Gastrocnemius medialis (tissue), 4 donors: Measurements from ENCODE around the gene OR5A1.

Source experiments
- CTCF ChIP-seq, 5 experiments: fragments of 450-650 bp in 3 of 5; fragments of 200-600 bp in 2 of 5; sonication (generic) in 2 of 5; IDR thresholded peaks in 4 of 5; conservative IDR thresholded peaks in 1 of 5; 1 replicate in 4 of 5; 2 replicates in 1 of 5; pipeline ENCODE4 v1.5.1; 2016 to 2019; ENCODE audit warnings: antibody characterized with exemption in 5 of 5, mild to moderate bottlenecking in 3 of 5, moderate library complexity in 3 of 5
- POLR2A ChIP-seq, 2 donors: fragments of 450-650 bp; IDR thresholded peaks; one replicate each; pipeline ENCODE4 v1.6.1; 2017; ENCODE audit warnings: antibody characterized with exemption in 2 of 2, mild to moderate bottlenecking in 2 of 2, moderate library complexity in 2 of 2

- TF ChIP-seq CTCF (IDR thresholded peaks at IDR 0.05 in 4 of 5, conservative IDR thresholded peaks at IDR 0.05 in 1 of 5) = no peak
- no peak for TF ChIP-seq POLR2A (IDR thresholded peaks at IDR 0.05)
Measured at GRCh38 chr11:59456661-59457060, 20.4 kb downstream of the OR5A1 start, which contains the start of gene OR4D6.
